GM12872 (cell line): ENCODE data around the gene SLC10A2.

Experiments used
- TF ChIP-seq, protein P1 (sequence below): IDR thresholded peaks from 3 replicates; pipeline ENCODE4 v1.5.1; 2011; ENCODE audit warnings: low read depth, mild to moderate bottlenecking, low read length, moderate library complexity; ENCODE audit not compliant: insufficient read depth

SLC10A2 gene

DNA sequence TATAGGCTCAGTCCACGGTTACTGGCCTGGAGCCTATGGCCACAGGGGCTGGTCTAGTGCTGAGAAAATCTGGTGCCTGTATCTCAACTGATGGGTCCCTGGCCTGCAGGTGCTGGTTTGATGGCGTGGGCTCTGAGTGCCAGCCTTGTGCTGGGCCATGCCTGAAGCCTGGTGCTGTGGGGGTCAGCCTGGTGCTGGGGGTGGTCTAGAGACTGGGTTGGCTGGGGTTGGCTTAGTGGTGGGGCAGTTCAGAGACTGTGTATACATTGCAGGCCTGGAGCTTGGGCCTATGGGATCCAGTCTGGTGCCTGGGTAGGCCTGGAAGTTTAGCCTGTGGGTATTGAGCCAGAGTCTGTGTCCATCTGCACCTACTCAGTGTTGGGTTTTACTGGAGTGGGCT is 36.4 kb downstream of the SLC10A2 start:
- TF ChIP-seq, protein P1, sequence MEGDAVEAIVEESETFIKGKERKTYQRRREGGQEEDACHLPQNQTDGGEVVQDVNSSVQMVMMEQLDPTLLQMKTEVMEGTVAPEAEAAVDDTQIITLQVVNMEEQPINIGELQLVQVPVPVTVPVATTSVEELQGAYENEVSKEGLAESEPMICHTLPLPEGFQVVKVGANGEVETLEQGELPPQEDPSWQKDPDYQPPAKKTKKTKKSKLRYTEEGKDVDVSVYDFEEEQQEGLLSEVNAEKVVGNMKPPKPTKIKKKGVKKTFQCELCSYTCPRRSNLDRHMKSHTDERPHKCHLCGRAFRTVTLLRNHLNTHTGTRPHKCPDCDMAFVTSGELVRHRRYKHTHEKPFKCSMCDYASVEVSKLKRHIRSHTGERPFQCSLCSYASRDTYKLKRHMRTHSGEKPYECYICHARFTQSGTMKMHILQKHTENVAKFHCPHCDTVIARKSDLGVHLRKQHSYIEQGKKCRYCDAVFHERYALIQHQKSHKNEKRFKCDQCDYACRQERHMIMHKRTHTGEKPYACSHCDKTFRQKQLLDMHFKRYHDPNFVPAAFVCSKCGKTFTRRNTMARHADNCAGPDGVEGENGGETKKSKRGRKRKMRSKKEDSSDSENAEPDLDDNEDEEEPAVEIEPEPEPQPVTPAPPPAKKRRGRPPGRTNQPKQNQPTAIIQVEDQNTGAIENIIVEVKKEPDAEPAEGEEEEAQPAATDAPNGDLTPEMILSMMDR = no peak

DNA sequence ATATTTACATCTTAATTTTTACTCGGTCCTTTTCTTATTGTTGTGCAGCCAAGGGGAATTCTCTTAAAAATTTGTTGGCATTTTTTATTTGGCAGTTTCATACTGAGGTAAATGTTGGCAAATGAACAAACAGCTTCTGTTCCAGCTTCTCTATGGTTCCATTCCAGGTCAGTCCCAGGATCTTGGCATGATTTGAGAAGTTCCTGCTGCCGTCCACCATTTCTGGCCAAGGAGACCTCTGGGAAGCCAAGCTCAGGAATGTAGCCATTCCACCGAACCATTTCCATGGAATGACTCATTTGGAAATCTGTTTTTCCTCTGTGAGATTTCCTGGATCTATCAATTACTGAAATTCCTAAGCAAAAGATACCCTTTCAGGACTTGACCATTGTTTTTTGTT is 43.9 kb downstream of the SLC10A2 start:
- TF ChIP-seq, protein P1 = no peak

DNA sequence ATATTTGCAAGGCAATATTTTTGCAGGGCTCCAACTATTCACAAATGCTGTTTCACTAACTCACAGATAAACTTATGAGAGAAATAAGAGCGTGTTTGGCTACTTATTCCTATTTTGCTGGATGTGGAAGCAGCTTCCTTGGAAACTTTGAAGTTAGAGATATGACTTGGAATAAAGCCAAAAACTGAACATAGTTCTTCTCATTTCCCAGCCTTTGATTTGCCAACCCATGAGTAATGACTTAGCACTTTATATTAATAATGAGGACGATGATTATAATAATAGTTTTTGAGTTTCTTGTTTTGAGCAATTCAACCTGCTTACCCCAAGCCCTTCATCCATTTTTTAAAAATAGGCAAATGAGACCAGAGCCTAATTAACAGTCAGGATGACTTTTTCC is 47.7 kb downstream of the SLC10A2 start:
- TF ChIP-seq, protein P1 = no peak

DNA sequence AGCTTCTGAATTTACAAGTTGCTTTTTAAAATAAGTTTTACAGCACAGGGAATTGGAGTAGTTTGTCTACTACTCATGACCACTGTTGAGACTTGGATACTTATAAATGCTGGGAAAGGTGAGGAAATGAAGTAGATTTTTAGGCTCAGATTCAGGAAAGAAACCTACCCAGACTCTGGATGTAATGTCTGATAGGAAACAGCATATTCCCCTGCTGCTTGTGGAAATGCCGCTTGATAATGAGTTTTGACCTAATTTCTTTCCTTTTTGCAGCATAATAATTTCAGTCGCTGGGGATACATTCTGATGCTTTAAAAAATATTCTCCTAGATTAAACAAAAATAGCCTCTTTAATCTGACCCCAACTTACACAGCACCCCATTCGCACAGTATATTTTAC is 53.6 kb downstream of the SLC10A2 start:
- TF ChIP-seq, protein P1 = no peak

DNA sequence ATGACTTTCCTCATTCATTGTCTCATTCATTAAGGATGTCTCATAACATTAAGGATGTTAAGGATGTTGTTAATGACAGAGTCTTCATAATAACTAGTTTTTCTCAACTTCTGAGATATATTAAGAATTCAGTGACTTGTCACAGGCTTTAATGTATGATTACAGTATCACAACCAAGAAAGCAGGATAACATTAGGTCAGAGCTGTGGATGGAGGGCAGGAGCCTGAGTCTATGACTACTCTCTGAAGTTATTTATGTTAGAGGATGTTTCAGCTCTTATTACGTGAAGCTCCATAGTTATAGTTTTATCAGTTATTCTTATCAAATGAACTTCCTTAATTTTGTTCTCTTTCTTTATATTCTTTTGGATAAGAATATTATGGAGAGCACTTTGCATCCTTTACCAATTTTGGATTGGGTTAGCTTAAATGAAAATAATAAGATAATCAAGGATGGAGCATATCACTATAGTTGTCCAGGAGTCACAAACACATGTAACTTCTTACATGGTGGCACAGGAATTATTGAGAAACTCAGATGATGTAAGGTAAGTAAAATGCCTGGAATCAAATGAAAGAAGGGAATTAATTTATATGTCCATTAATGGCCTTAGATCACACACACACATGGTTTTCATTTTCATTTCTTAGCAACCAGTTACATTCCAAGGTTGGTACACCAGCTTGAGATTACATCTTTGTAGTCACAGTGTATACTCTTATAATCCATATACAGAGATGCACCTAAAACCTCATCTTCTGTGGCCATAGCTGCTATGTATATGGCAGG is 57.0 kb downstream of the SLC10A2 start:
- TF ChIP-seq, protein P1 = no peak

DNA sequence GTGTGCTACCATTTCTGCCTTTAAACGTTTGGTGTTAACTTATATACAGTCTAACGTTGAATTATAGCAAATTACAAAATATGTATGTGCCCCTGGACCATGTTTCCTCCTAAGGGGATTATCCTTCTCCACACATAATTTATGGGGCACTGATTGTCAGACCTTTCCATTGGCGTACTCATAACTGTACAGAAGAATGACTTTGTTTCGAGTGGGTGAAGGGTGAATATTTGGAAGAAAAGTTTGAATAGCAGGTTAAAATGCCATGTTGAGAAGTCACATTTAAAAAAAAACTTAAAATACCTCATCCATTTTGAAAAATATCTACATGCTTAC is 58.8 kb downstream of the SLC10A2 start:
- TF ChIP-seq, protein P1 = no peak

DNA sequence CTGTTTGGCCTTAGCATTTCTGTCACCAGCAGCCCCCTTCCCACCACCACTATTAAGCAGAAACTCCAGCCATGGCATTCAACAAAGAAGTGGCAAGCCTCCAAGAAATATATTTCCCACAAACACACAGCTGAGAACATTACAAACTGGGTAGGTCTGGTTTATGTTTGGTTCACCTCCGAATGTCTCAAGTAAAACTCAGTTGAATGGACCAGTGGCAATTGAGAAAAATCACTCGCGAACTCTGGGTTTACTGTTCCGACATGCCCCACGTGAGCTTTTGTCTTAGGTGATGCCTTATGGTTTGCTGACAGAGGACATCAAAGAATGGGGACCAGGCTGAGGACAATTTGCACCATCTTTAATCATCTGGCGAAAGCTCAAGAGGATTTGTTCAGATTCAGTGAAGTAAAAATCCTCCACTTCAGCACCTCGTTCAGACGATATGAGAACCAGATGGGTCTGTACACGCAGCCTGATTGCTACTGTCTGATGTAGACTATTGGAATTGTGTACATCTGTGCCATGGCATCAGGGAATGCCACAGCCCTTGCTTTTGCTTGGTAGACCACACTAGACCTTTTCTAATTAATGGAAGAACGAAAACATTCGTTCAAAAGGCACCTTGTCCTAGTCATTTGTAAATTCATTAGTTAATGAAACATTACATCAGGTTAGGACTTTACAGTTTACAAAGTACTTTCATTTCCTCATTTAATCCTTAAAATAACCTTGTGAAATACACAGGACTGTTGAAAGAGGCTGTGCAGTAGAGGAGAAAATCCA is 59.4 kb downstream of the SLC10A2 start:
- TF ChIP-seq, protein P1 = no peak
